Muscle of leg (tissue), 11 donors: Measurements from ENCODE around the gene DDX39B. TPM values are rescaled to one million over a fixed set of nuclear protein-coding genes. Genes with fewer than 3 reads are reported as not detected.

Experiments
- DNase-seq: peaks from one replicate; pipeline ENCODE4 v3.0.0; 2013
- H3K27ac ChIP-seq: one replicate; pipeline ENCODE4 v1.5.1; 2013; ENCODE audit warnings: mild to moderate bottlenecking, low read length, control low read depth
- H3K27me3 ChIP-seq: one replicate; pipeline ENCODE4 v1.6.1; 2013; ENCODE audit warnings: low read length; ENCODE audit not compliant: control insufficient read depth, insufficient read depth
- H3K36me3 ChIP-seq: one replicate; pipeline ENCODE4 v1.6.1; 2013; ENCODE audit warnings: low read length; ENCODE audit not compliant: control insufficient read depth, insufficient read depth
- H3K4me1 ChIP-seq: one replicate; pipeline ENCODE4 v1.6.1; 2013; ENCODE audit warnings: low read length; ENCODE audit not compliant: control insufficient read depth, insufficient read depth
- H3K4me3 ChIP-seq: one replicate; pipeline ENCODE4 v1.5.1; 2013; ENCODE audit warnings: low read length, control low read depth
- H3K9me3 ChIP-seq: replicated peaks from 2 replicates; pipeline ENCODE4 v1.6.1; 2013; ENCODE audit warnings: low read depth, low read length; ENCODE audit not compliant: control insufficient read depth
- WGBS: methylation state at CpG from one replicate; pipeline ENCODE4 v1.1.5; 2013; ENCODE audit warnings: missing lambda C conversion rate; ENCODE audit not compliant: insufficient coverage; 5-methylcytosine and 5-hydroxymethylcytosine counted together
- polyA plus RNA-seq, 8 donors: library from polyadenylated mRNA; unstranded; fragments of 120-200 nt; gene quantifications; one replicate each; pipeline versions ENCODE4 v1.2.1 to v1.2.3, GENCODE V29; 2013; ENCODE audit warnings: inconsistent platforms in 1 of 8, low replicate concordance in 1 of 8; ENCODE audit not compliant: insufficient read length in 8 of 8, insufficient read depth in 1 of 8
- total RNA-seq: library from RNA; stranded (reverse); fragments of 120-200 nt; gene quantifications from one replicate; pipeline ENCODE4 v1.2.4, GENCODE V29; 2013

DDX39B gene
- total and polyA plus RNA-seq, 9 donors: 311 to 433 (median 371) TPM

- Histone ChIP-seq H3K4me3 (peak overlapping the region; percentile 33), H3K36me3 (peaks cover 25% of the 10 kb centered on the region), H3K27me3 (no peaks in the 10 kb centered on the region), H3K27ac (peak overlapping the region; percentile 66), H3K9me3 (no peaks in the 10 kb centered on the region), H3K4me1 (peaks cover 14% of the 10 kb centered on the region)
- WGBS: 87% methylated on average over 21 of the region's 24 CpGs
- no peak for DNase-seq
Observed at GRCh38 chr6:31547727-31548543, 6.1 kb upstream of the DDX39B start.

GRCh38 chr6:31546958-31547726 is 5.3 kb upstream of the DDX39B start, which contains the start of gene NFKBIL1:
Gene NFKBIL1 (plus strand): TSS chr6:31547608. CDS start chr6:31547695, 87 bp downstream.
- Histone ChIP-seq H3K4me1 (peaks cover 19% of the 10 kb centered on the region), H3K4me3 (peak within 1 kb of the TSS; percentile 33), H3K27me3 (no peaks in the 10 kb centered on the region), H3K36me3 (peaks cover 24% of the 10 kb centered on the region), H3K9me3 (no peaks in the 10 kb centered on the region), H3K27ac (peak within 1 kb of the TSS; percentile 66)
- 0% methylated on average over 13 of the region's 25 CpGs for WGBS
- peak; percentile 100 for DNase-seq

GRCh38 chr6:31546339-31546957 is 4.6 kb upstream of the DDX39B start, which contains the start of gene ATP6V1G2:
Gene ATP6V1G2 (minus strand): TSS chr6:31546608. CDS start chr6:31546559, 49 bp downstream.
- Histone ChIP-seq H3K27ac (peak within 1 kb of the TSS; percentile 66), H3K27me3 (no peaks in the 10 kb centered on the region), H3K9me3 (no peaks in the 10 kb centered on the region), H3K36me3 (peaks cover 23% of the 10 kb centered on the region), H3K4me1 (peaks cover 19% of the 10 kb centered on the region), H3K4me3 (peak within 1 kb of the TSS; percentile 33)
- WGBS: 2% methylated on average over 9 of the region's 11 CpGs
- DNase-seq: peak; percentile 95

- H3K36me3 ChIP-seq: peaks cover 16% of the 10 kb centered on the region
- H3K27ac ChIP-seq: no peak overlapping the region
- H3K4me1 ChIP-seq: peaks cover 22% of the 10 kb centered on the region
- H3K9me3 ChIP-seq: no peaks in the 10 kb centered on the region
- DNase-seq: no peak
- H3K4me3 ChIP-seq: no peak overlapping the region
- no peaks in the 10 kb centered on the region for H3K27me3 ChIP-seq
- WGBS: 75% methylated on average over 7 of the region's 7 CpGs
Observed at GRCh38 chr6:31545291-31545690, 3.5 kb upstream of the DDX39B start.

- WGBS: 83% methylated on average over 1 of the region's 2 CpGs
Observed at GRCh38 chr6:31544676-31545075, 2.9 kb upstream of the DDX39B start.

GRCh38 chr6:31543639-31544038 is 1.8 kb upstream of the DDX39B start:
- WGBS: 78% methylated on average over 3 of the region's 6 CpGs
- no peak overlapping the region for H3K4me3 ChIP-seq
- H3K27ac ChIP-seq: no peak overlapping the region
- no peaks in the 10 kb centered on the region for H3K27me3 ChIP-seq
- peaks cover 23% of the 10 kb centered on the region for H3K36me3 ChIP-seq
- no peaks in the 10 kb centered on the region for H3K9me3 ChIP-seq
- H3K4me1 ChIP-seq: peaks cover 38% of the 10 kb centered on the region
- no peak for DNase-seq

More at GRCh38 chr6:31544676-31545075, 2.9 kb upstream of the DDX39B start:
- DNase-seq: no peak
- Histone ChIP-seq H3K27me3 (no peaks in the 10 kb centered on the region), H3K4me3 (no peak overlapping the region), H3K27ac (no peak overlapping the region), H3K4me1 (peaks cover 28% of the 10 kb centered on the region), H3K9me3 (no peaks in the 10 kb centered on the region), H3K36me3 (peaks cover 17% of the 10 kb centered on the region)

GRCh38 chr6:31541059-31541657 is 645 bp downstream of the DDX39B start:
- peaks cover 28% of the 10 kb centered on the region for H3K4me1 ChIP-seq
- H3K27me3 ChIP-seq: no peaks in the 10 kb centered on the region
- no peaks in the 10 kb centered on the region for H3K9me3 ChIP-seq
- peaks cover 45% of the 10 kb centered on the region for H3K36me3 ChIP-seq
- peak; percentile 71 for DNase-seq
- WGBS: 0% methylated on average over 1 of the region's 21 CpGs
- peak overlapping the region; percentile 99 for H3K27ac ChIP-seq
- peak overlapping the region; percentile 58 for H3K4me3 ChIP-seq

- H3K4me1 ChIP-seq: peaks cover 28% of the 10 kb centered on the region
- peaks cover 50% of the 10 kb centered on the region for H3K36me3 ChIP-seq
- peak overlapping the region; percentile 99 for H3K27ac ChIP-seq
- H3K4me3 ChIP-seq: peak overlapping the region; percentile 58
- H3K27me3 ChIP-seq: no peaks in the 10 kb centered on the region
- DNase-seq: no peak
- 29% methylated on average over 2 of the region's 4 CpGs for WGBS
- H3K9me3 ChIP-seq: no peaks in the 10 kb centered on the region
Observed at GRCh38 chr6:31540640-31541039, 1.2 kb downstream of the DDX39B start.

GRCh38 chr6:31538805-31539400 is 2.9 kb downstream of the DDX39B start:
- WGBS: 62% methylated on average over 3 of the region's 6 CpGs
- Histone ChIP-seq H3K4me1 (peaks cover 28% of the 10 kb centered on the region), H3K27ac (no peak overlapping the region), H3K9me3 (no peaks in the 10 kb centered on the region), H3K27me3 (no peaks in the 10 kb centered on the region), H3K4me3 (no peak overlapping the region), H3K36me3 (peaks cover 67% of the 10 kb centered on the region)
- DNase-seq: no peak
